GM23338 (cell line): ENCODE results near the gene SLC34A3. TPM values are rescaled to one million over a fixed set of nuclear protein-coding genes. Genes with fewer than 3 reads are reported as not detected.

Experiments
- ATAC-seq: fragments of 200-7000 bp; cut with Tn5 transposase; 3 replicates; pipeline ENCODE4 v1.9.1; 2020
- DNase-seq: peaks from one replicate; pipeline ENCODE4 v3.0.0-alpha.2; 2015; ENCODE audit warnings: low spot score
- H2AFZ ChIP-seq: fragments of 200-600 bp; sonication (generic); 2 replicates; pipeline ENCODE4 v1.8.0; 2016; ENCODE audit warnings: antibody characterized with exemption, mild to moderate bottlenecking, moderate library complexity
- H3F3A ChIP-seq: fragments of 200-600 bp; sonication (generic); replicated peaks from 2 replicates; pipeline ENCODE4 v1.8.0; 2017; ENCODE audit warnings: antibody characterized with exemption, mixed run types, low read depth
- H3K27ac ChIP-seq: fragments of 200-600 bp; sonication (generic); 2 replicates; pipeline ENCODE4 v1.6.1; 2016; ENCODE audit warnings: low read depth
- H3K27me3 ChIP-seq: fragments of 200-600 bp; sonication (generic); 2 replicates; pipeline ENCODE4 v1.8.0; 2016; ENCODE audit warnings: mild to moderate bottlenecking, mixed run types, moderate library complexity; ENCODE audit not compliant: insufficient read depth
- H3K36me3 ChIP-seq: fragments of 200-600 bp; sonication (generic); 2 replicates; pipeline ENCODE4 v1.8.0; 2016; ENCODE audit warnings: mild to moderate bottlenecking; ENCODE audit not compliant: insufficient read depth
- H3K4me1 ChIP-seq: fragments of 200-600 bp; sonication (generic); 2 replicates; pipeline ENCODE4 v1.8.0; 2016; ENCODE audit warnings: mild to moderate bottlenecking, moderate library complexity; ENCODE audit not compliant: insufficient read depth
- H3K4me2 ChIP-seq: fragments of 200-600 bp; sonication (generic); 2 replicates; pipeline ENCODE4 v1.7.1; 2017; ENCODE audit warnings: mixed run types
- H3K4me3 ChIP-seq: fragments of 200-600 bp; sonication (generic); 2 replicates; pipeline ENCODE4 v1.6.1; 2016; ENCODE audit warnings: mixed run types
- H3K79me2 ChIP-seq: fragments of 200-600 bp; sonication (generic); replicated peaks from 2 replicates; pipeline ENCODE4 v1.8.0; 2017; ENCODE audit warnings: mild to moderate bottlenecking; ENCODE audit not compliant: insufficient read depth
- H3K9me2 ChIP-seq: fragments of 200-600 bp; sonication (generic); 2 replicates; pipeline ENCODE4 v1.8.0; 2017; ENCODE audit not compliant: insufficient read depth
- H4K20me1 ChIP-seq: fragments of 200-600 bp; sonication (generic); replicated peaks from 2 replicates; pipeline ENCODE4 v1.8.0; 2017; ENCODE audit warnings: mild to moderate bottlenecking; ENCODE audit not compliant: insufficient read depth
- H3K27ac Mint-ChIP-seq: 2 replicates; pipeline ENCODE4 v1.8.0; 2020; ENCODE audit warnings: inconsistent platforms, mild to moderate bottlenecking, moderate library complexity, mixed read lengths
- H3K27me3 Mint-ChIP-seq: 3 replicates; pipeline ENCODE4 v1.8.0; 2022; ENCODE audit warnings: low read depth, mild to moderate bottlenecking, moderate library complexity, mixed read lengths, inconsistent platforms; ENCODE audit not compliant: insufficient read depth, poor library complexity
- H3K36me3 Mint-ChIP-seq: 3 replicates; pipeline ENCODE4 v1.8.0; 2021; ENCODE audit warnings: low read depth, mild to moderate bottlenecking, inconsistent platforms, moderate library complexity, mixed read lengths
- H3K4me1 Mint-ChIP-seq: 3 replicates; pipeline ENCODE4 v1.8.0; 2020; ENCODE audit warnings: mild to moderate bottlenecking, inconsistent platforms, mixed read lengths
- H3K4me3 Mint-ChIP-seq: 3 replicates; pipeline ENCODE4 v1.8.0; 2021; ENCODE audit warnings: moderate library complexity, mild to moderate bottlenecking, inconsistent platforms, mixed read lengths
- H3K9me3 Mint-ChIP-seq: 3 replicates; pipeline ENCODE4 v1.8.0; 2020; ENCODE audit warnings: moderate library complexity, mild to moderate bottlenecking, inconsistent platforms, mixed read lengths
- CTCF ChIP-seq, 2 experiments: fragments of 200-600 bp in 1 of 2; sonication (generic) in 1 of 2; conservative IDR thresholded peaks; 2 replicates each; pipeline versions ENCODE4 v1.5.1 to v1.6.1; 2016 to 2017; ENCODE audit warnings: antibody characterized with exemption in 2 of 2, low read depth in 2 of 2, mild to moderate bottlenecking in 2 of 2, moderate library complexity in 1 of 2
- EZH2 ChIP-seq: fragments of 200-600 bp; sonication (generic); IDR thresholded peaks from one replicate; pipeline ENCODE4 v1.8.0; 2017; ENCODE audit warnings: antibody characterized with exemption, mild to moderate bottlenecking, low read depth; ENCODE audit not compliant: unreplicated experiment
- JUNB ChIP-seq: IDR thresholded peaks from one replicate; pipeline ENCODE4 v1.6.1; 2016; ENCODE audit warnings: antibody characterized with exemption; ENCODE audit not compliant: unreplicated experiment
- NANOG ChIP-seq: IDR thresholded peaks from 2 replicates; pipeline ENCODE4 v1.6.1; 2016; ENCODE audit warnings: antibody characterized with exemption, borderline replicate concordance
- POLR2AphosphoS5 ChIP-seq: IDR thresholded peaks from 2 replicates; pipeline ENCODE4 v1.6.1; 2016; ENCODE audit warnings: antibody characterized with exemption, low read depth
- STAT1 ChIP-seq: IDR thresholded peaks from one replicate; pipeline ENCODE4 v1.6.1; 2016; ENCODE audit warnings: antibody characterized with exemption; ENCODE audit not compliant: unreplicated experiment
- ZNF114 ChIP-seq: fragments of 250-450 bp; sonication (Bioruptor Pico); IDR thresholded peaks from 2 replicates; pipeline ENCODE4 v1.5.0; 2020; ENCODE audit warnings: mild to moderate bottlenecking, moderate library complexity
- ZNF331 ChIP-seq: fragments of 250-450 bp; sonication (Bioruptor Pico); IDR thresholded peaks from 2 replicates; pipeline ENCODE4 v1.5.0; 2020; ENCODE audit warnings: low read depth, mild to moderate bottlenecking, moderate library complexity
- polyA plus RNA-seq: library from polyadenylated mRNA; unstranded; fragments of >200 nt; fragmentation: Nextera tagmentation; extraction: Ambion mirVana; gene quantifications from 2 replicates; pipeline ENCODE4 v1.2.1, GENCODE V29; 2016
- total RNA-seq: library from RNA; depleted of rRNA; stranded (reverse); fragments of >200 nt; shearing (Covaris generic); gene quantifications from 2 replicates; pipeline ENCODE4 v1.2.3, GENCODE V29; 2014
- TF ChIP-seq, protein P1 (sequence below): IDR thresholded peaks from 2 replicates; pipeline ENCODE4 v1.6.1; 2016; ENCODE audit warnings: antibody characterized with exemption
- TF ChIP-seq, protein P2 (sequence below): fragments of 250-450 bp; sonication (Bioruptor Pico); IDR thresholded peaks from 2 replicates; pipeline ENCODE4 v1.5.0; 2020; ENCODE audit warnings: mild to moderate bottlenecking, moderate library complexity

SLC34A3 gene
- total and polyA plus RNA-seq, 2 experiments from 2014 or later: not detected

DNA sequence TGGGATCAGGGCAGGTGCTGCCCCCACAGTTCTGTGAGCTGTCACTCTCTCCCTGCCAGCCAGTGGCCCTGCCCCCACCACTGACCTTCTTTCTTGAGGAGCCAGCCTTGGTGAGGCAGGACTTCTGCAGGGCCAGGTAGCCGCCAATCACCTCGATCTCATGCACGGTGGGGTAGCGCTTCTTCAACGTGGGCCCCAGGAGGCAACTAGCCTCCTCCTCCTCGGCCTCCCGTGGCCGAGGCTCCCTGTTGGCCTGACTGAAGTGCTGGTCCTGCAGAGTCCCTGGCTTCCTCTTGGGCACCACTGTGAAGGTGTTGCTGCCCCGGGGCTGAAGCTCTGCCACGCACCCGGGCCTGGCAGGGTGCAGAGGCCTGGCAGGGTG lies 31.8 kb upstream of the SLC34A3 start (continued):
- TF ChIP-seq, protein P1, sequence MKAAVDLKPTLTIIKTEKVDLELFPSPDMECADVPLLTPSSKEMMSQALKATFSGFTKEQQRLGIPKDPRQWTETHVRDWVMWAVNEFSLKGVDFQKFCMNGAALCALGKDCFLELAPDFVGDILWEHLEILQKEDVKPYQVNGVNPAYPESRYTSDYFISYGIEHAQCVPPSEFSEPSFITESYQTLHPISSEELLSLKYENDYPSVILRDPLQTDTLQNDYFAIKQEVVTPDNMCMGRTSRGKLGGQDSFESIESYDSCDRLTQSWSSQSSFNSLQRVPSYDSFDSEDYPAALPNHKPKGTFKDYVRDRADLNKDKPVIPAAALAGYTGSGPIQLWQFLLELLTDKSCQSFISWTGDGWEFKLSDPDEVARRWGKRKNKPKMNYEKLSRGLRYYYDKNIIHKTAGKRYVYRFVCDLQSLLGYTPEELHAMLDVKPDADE: no peak
- TF ChIP-seq EZH2 (no peak), POLR2AphosphoS5 (no peak), NANOG (no peak), ZNF331 (CRISPR knock-in tag) (no peak), ZNF114 (CRISPR knock-in tag) (no peak)
- TF ChIP-seq, protein P2, sequence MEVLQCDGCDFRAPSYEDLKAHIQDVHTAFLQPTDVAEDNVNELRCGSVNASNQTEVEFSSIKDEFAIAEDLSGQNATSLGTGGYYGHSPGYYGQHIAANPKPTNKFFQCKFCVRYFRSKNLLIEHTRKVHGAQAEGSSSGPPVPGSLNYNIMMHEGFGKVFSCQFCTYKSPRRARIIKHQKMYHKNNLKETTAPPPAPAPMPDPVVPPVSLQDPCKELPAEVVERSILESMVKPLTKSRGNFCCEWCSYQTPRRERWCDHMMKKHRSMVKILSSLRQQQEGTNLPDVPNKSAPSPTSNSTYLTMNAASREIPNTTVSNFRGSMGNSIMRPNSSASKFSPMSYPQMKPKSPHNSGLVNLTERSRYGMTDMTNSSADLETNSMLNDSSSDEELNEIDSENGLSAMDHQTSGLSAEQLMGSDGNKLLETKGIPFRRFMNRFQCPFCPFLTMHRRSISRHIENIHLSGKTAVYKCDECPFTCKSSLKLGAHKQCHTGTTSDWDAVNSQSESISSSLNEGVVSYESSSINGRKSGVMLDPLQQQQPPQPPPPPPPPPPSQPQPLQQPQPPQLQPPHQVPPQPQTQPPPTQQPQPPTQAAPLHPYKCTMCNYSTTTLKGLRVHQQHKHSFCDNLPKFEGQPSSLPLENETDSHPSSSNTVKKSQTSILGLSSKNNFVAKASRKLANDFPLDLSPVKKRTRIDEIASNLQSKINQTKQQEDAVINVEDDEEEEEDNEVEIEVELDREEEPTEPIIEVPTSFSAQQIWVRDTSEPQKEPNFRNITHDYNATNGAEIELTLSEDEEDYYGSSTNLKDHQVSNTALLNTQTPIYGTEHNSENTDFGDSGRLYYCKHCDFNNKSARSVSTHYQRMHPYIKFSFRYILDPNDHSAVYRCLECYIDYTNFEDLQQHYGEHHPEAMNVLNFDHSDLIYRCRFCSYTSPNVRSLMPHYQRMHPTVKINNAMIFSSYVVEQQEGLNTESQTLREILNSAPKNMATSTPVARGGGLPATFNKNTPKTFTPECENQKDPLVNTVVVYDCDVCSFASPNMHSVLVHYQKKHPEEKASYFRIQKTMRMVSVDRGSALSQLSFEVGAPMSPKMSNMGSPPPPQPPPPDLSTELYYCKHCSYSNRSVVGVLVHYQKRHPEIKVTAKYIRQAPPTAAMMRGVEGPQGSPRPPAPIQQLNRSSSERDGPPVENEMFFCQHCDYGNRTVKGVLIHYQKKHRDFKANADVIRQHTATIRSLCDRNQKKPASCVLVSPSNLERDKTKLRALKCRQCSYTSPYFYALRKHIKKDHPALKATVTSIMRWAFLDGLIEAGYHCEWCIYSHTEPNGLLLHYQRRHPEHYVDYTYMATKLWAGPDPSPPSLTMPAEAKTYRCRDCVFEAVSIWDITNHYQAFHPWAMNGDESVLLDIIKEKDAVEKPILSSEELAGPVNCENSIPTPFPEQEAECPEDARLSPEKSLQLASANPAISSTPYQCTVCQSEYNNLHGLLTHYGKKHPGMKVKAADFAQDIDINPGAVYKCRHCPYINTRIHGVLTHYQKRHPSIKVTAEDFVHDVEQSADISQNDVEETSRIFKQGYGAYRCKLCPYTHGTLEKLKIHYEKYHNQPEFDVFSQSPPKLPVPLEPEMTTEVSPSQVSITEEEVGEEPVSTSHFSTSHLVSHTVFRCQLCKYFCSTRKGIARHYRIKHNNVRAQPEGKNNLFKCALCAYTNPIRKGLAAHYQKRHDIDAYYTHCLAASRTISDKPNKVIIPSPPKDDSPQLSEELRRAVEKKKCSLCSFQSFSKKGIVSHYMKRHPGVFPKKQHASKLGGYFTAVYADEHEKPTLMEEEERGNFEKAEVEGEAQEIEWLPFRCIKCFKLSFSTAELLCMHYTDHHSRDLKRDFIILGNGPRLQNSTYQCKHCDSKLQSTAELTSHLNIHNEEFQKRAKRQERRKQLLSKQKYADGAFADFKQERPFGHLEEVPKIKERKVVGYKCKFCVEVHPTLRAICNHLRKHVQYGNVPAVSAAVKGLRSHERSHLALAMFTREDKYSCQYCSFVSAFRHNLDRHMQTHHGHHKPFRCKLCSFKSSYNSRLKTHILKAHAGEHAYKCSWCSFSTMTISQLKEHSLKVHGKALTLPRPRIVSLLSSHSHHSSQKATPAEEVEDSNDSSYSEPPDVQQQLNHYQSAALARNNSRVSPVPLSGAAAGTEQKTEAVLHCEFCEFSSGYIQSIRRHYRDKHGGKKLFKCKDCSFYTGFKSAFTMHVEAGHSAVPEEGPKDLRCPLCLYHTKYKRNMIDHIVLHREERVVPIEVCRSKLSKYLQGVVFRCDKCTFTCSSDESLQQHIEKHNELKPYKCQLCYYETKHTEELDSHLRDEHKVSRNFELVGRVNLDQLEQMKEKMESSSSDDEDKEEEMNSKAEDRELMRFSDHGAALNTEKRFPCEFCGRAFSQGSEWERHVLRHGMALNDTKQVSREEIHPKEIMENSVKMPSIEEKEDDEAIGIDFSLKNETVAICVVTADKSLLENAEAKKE: no peak

- Histone ChIP-seq H3K4me1 (peaks cover 19% of the 10 kb centered on the region), H3K27ac (no peak overlapping the region), H3K9me2 (no peaks in the 10 kb centered on the region), H3K4me3 (peak overlapping the region; percentile 55), H4K20me1 (peaks cover 7% of the 10 kb centered on the region), H3K79me2 (peaks cover 69% of the 10 kb centered on the region), H2AFZ (no peak overlapping the region), H3K27me3 (no peaks in the 10 kb centered on the region), H3K36me3 (no peaks in the 10 kb centered on the region), H3F3A (peaks cover 15% of the 10 kb centered on the region; the same call in 1 of the 2 replicates), H3K4me2 (peak overlapping the region; percentile 87)
- DNase-seq: peak; percentile 47
- H3K27ac Mint-ChIP-seq: no peak overlapping the region
- no peaks in the 10 kb centered on the region; the same call in 2 of the 3 replicates for H3K9me3 Mint-ChIP-seq
- no peaks in the 10 kb centered on the region; the same call in 2 of the 3 replicates for H3K36me3 Mint-ChIP-seq
- H3K27me3 Mint-ChIP-seq: peaks cover 8% of the 10 kb centered on the region
- peak overlapping the region; percentile 82 for H3K4me3 Mint-ChIP-seq
- peaks cover 32% of the 10 kb centered on the region for H3K4me1 Mint-ChIP-seq
- no peak for ATAC-seq
- TF ChIP-seq POLR2AphosphoS5 (no peak), JUNB (no peak), CTCF (conservative IDR thresholded peaks at IDR 0.05; ENCODE audit: low read depth in 2 of 2) (no peak), EZH2 (no peak), STAT1 (no peak), NANOG (no peak), ZNF331 (CRISPR knock-in tag) (no peak)
These were observed 31.1 kb upstream of the SLC34A3 start for GRCh38 chr9:137199411-137200121.
